HG03342 (cell line): ENCODE measurements around the gene TMEM92.

Source experiments
- ATAC-seq: cut with Tn5 transposase; IDR thresholded peaks from one replicate; pipeline ENCODE4 v1.9.1; 2021; ENCODE audit warnings: mild to moderate bottlenecking, moderate library complexity; ENCODE audit not compliant: unreplicated experiment

Gene TMEM92

DNA sequence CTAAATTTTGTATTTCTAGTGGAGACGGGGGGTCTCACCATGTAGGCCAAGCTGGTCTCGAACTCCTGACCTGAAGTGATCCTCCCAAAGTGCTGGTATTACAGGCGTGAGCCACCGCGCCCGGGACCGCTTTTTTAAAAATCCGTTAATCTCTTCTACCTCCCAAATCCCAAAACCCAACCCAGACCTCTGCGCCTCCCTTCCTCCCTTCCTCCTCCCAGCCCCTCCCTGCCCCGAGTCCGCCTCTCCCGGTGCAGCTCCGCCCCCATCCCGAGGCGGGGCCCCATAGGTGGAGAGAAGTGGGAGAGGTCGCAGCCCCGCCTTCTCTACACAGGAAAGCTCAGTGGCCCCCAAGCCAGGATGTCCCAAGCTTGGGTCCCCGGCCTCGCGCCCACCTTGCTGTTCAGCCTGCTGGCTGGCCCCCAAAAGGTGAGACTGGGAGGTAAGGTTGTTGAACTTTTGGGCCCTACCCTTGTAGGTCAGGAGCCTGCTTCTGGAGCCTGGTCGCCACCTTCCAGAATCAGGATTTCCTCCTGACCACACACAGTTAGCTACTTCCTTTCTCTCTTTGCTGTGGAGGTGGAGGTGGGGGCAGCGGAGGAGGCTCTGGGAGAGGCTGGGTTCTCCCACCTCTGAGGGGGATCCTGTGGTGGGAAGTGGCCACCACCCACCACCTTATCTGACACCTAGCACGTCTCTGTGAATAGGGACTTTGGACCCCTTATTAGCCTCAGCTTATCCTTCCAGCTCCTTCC is at the start of gene TMEM92:
Gene TMEM92 (plus strand): TSS at position 325 of the 755 bp plus-strand sequence. CDS start 36 bp downstream, at position 361.
- ATAC-seq = no peak

GRCh38 chr17:50225701-50226240 is 48.5 kb upstream of the TMEM92 start:
- ATAC-seq = no peak

- ATAC-seq = no peak
Observed at GRCh38 chr17:50234581-50234980, 39.7 kb upstream of the TMEM92 start.

GRCh38 chr17:50237901-50238300 is 36.4 kb upstream of the TMEM92 start:
- no peak for ATAC-seq

DNA sequence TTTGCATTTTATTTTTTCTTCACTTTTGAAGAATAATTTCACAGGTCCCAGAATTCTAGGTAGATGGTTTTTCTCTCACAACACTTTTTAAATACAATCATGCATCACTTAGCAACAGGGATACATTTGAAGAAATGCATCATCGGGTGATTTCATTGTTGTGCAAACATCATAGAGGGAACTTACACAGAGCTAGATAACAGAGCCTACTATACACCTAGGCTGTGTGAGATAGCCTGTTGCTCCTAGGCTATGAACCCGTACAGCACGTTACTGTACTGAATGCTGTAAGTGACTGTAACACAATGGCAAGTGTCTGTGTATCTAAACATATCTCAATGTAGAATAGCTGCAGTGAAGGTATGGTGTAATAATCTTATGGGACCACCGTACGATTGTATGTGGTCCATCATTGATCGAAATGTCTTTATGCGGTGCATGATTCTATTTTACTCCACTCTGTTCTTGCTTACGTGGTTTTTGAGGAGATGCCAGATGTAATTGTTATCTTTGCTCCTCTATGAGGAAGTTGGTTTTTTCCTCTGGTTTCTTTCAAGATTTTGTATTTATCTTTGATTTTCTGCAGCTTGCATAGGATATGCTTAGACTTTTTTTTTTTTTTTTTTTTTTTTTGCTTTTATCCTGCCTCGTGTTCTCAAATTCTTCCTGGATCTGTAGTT is 35.5 kb upstream of the TMEM92 start:
- ATAC-seq = no peak

DNA sequence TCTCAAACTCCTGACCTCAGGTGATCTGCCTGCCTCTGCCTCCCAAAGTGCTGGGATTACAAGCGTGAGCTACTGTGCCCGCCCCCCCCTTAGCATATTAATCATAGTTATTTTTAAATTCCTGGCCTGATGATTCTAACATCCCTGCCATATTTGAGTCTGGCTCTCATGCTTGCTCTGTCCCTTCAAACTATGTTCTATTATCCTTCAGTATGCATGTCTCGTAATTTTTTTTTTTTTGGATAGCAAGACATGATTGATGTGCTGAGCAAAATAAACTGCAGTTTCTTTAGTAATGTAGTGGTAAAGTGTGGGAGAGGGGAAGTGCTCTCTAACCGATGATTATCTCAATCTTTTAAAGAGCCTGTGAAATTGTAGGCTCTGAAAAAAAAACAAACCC is 34.3 kb upstream of the TMEM92 start:
- ATAC-seq = no peak

- no peak for ATAC-seq
Observed at GRCh38 chr17:50240851-50241250, 33.4 kb upstream of the TMEM92 start.

GRCh38 chr17:50241431-50241830 is 32.8 kb upstream of the TMEM92 start:
- no peak for ATAC-seq

GRCh38 chr17:50244771-50245170 is 29.5 kb upstream of the TMEM92 start:
- ATAC-seq = no peak

DNA sequence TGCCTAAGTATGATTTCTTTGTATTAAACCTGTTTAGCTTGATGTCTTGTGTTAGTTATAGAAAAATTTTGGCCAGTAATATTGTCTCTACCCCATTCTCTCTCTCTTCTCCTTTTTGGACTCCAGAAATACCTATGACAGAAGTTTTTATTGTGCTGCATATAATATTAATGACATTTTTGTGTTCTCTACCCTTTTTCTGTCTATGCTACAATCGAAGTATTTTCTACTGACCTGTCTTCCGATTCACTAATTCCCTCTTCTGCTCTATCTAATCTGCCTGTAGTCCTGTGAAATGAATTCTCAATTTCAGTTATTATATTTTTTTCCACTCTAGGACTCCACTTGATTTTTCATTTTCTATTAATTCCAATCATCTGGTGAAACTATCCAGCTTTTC is 26.0 kb upstream of the TMEM92 start:
- ATAC-seq = no peak

DNA sequence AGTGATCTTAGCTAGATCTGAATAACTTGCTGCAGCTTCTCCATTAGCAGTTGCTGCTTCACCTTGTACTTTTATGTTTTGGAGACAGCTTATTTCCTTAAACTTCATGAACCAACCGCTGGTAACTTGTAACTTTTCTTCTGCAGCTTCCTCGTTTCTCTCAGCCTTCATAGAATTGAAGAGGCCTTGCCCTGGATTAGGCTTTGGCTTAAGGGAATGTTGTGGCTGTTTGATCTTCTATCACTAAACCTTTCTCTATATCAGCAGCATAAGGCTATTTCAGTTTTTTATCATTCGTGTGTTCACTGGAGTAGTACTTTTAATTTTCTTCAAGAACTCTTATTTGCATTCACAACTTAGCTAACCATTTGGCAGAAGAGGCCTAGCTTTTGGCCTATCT is 21.5 kb upstream of the TMEM92 start:
- no peak for ATAC-seq

GRCh38 chr17:50255766-50256635 is 18.3 kb upstream of the TMEM92 start:
- no peak for ATAC-seq

GRCh38 chr17:50256826-50257618 is 17.2 kb upstream of the TMEM92 start:
- no peak for ATAC-seq

DNA sequence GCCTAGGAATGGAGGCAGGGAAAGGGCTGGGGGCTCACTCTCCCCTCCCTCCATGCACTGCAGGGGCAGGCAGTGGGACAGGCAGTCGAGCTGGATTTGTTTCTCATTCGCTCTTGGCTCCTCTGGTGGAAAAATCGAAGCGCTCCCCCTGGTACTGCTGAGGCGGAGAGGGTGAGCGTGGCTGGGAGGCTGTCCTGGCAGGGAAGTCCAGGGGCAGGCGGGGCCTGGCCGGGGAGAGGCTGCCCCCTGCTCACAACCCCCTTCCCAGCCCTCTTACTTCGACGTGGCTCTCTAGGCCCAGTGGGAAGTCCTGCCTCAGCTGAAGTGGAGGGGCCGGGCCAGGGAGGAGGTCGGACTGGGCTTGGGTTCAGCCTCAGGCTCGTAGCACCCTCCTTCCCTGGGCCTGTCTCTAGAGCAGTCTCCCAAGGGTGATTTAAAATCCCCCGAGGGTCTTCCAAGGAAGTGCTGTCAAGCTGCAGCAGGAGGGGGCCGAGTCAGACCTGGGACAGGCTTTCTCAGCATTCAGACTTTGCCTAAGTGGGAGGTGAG is 16.5 kb upstream of the TMEM92 start:
- ATAC-seq = no peak

GRCh38 chr17:50258647-50259476 is 15.4 kb upstream of the TMEM92 start:
- no peak for ATAC-seq

DNA sequence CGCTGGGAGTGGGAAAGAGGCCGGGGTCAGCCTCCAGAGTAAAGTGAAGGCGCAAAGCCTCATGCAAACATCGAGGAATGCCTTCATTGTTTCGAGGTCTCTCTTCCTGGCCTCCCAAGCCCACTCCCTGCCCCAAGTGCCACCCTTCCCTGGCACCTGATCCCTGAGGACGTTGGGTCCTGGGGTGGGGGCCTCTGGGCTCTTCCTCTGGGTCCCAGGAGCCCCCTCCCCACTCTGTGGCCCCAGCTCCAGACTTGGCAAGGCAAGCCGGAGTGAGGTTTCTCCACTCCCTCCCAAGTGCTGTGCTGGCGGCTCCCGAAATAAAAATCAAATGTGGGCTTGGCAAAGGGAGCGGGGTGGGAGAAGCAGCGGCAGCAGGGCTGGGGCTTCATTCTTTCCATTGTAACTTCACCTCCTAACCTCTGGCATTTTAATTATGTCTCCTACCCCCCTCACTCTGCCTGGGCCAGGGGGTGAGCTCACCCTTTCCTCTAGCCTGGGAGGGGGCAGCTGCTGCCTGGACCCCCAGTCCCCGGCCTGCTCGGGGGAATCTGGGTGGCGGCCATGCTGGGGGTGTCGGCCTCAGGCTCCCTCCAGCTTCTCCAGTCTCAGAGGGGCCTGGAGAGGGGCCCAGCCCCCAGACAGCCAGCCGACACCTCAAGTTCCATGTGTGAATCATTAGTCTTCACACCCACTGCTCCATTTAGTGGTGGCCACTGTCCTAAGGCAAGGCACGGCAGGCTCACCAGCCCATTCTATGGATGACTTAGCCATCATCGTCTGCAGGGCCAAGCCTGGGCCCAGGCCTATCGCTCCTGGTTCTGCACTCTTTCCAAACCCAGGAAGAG is 14.6 kb upstream of the TMEM92 start:
- ATAC-seq = no peak

GRCh38 chr17:50260501-50260911 is 13.8 kb upstream of the TMEM92 start:
- ATAC-seq = no peak
